Measurements from ENCODE around the gene UTS2B. TPM values are rescaled to one million over a fixed set of nuclear protein-coding genes. Genes with fewer than 3 reads are reported as not detected.

UTS2B gene
- total and polyA plus RNA-seq, 2 of the 13 experiments (the other 11 are each of a cell fraction or from before 2014, with no cell fraction given) = 0.03 to 0.46 TPM

DNA sequence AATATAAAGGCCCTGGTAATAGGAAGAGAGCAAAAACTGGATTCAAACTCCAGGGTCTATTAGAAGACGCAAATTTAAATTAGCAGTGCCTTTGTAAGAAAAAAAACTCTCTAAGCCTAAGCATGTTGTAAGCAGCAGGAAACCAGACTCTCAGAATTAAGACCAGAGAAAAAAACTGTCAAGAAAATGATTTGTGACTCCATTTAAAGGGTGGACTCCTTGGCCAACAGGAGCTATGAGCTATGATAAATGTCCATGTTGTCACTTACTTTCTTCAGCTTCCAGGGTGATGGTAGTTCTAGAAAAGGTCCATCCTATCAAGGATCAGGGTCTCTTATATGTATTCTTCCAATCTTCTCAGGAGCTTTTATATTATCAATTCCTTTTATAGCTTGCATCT is 36.0 kb downstream of the UTS2B start (continued):
- TF ChIP-seq, protein P1, sequence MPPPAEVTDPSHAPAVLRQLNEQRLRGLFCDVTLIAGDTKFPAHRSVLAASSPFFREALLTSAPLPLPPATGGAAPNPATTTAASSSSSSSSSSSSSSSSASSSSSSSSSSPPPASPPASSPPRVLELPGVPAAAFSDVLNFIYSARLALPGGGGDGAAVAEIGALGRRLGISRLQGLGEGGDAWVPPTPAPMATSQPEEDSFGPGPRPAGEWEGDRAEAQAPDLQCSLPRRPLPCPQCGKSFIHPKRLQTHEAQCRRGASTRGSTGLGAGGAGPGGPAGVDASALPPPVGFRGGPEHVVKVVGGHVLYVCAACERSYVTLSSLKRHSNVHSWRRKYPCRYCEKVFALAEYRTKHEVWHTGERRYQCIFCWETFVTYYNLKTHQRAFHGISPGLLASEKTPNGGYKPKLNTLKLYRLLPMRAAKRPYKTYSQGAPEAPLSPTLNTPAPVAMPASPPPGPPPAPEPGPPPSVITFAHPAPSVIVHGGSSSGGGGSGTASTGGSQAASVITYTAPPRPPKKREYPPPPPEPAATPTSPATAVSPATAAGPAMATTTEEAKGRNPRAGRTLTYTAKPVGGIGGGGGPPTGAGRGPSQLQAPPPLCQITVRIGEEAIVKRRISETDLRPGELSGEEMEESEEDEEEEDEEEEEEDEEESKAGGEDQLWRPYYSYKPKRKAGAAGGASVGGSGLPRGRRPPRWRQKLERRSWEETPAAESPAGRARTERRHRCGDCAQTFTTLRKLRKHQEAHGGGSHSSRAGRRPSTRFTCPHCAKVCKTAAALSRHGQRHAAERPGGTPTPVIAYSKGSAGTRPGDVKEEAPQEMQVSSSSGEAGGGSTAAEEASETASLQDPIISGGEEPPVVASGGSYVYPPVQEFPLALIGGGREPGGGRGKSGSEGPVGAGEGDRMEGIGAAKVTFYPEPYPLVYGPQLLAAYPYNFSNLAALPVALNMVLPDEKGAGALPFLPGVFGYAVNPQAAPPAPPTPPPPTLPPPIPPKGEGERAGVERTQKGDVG (CRISPR knock-in tag; IDR thresholded peaks at IDR 0.05; ENCODE audit: borderline replicate concordance) = no peak
- TF ChIP-seq, protein P2, sequence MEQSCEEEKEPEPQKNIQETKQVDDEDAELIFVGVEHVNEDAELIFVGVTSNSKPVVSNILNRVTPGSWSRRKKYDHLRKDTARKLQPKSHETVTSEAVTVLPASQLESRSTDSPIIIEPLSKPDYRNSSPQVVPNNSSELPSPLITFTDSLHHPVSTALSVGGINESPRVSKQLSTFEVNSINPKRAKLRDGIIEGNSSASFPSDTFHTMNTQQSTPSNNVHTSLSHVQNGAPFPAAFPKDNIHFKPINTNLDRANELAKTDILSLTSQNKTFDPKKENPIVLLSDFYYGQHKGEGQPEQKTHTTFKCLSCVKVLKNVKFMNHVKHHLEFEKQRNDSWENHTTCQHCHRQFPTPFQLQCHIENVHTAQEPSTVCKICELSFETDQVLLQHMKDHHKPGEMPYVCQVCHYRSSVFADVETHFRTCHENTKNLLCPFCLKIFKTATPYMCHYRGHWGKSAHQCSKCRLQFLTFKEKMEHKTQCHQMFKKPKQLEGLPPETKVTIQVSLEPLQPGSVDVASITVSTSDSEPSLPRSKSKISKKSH (CRISPR knock-in tag; IDR thresholded peaks at IDR 0.05; ENCODE audit: borderline replicate concordance) = no peak
- TF ChIP-seq ZNF292 (CRISPR knock-in tag; IDR thresholded peaks at IDR 0.05; ENCODE audit: borderline replicate concordance, low read depth) (no peak), ZNF235 (CRISPR knock-in tag; IDR thresholded peaks at IDR 0.05; ENCODE audit: borderline replicate concordance) (no peak), GLI4 (CRISPR knock-in tag; IDR thresholded peaks at IDR 0.05; ENCODE audit: borderline replicate concordance) (no peak)
- TF ChIP-seq, protein P3, sequence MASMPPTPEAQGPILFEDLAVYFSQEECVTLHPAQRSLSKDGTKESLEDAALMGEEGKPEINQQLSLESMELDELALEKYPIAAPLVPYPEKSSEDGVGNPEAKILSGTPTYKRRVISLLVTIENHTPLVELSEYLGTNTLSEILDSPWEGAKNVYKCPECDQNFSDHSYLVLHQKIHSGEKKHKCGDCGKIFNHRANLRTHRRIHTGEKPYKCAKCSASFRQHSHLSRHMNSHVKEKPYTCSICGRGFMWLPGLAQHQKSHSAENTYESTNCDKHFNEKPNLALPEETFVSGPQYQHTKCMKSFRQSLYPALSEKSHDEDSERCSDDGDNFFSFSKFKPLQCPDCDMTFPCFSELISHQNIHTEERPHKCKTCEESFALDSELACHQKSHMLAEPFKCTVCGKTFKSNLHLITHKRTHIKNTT (CRISPR knock-in tag; IDR thresholded peaks at IDR 0.05) = no peak
- TF ChIP-seq, protein P4, sequence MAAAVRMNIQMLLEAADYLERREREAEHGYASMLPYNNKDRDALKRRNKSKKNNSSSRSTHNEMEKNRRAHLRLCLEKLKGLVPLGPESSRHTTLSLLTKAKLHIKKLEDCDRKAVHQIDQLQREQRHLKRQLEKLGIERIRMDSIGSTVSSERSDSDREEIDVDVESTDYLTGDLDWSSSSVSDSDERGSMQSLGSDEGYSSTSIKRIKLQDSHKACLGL (CRISPR knock-in tag; IDR thresholded peaks at IDR 0.05) = no peak
